BJ (cell line): Measurements from ENCODE around the gene ROMO1. TPM values are rescaled to one million over a fixed set of nuclear protein-coding genes. Genes with fewer than 3 reads are reported as not detected.
A peak's percentile ranks its signal among the peaks of the same experiment; 100 is the strongest.

Source experiments
- CTCF ChIA-PET: fragments of 350-600 bp; formaldehyde crosslinking; extraction: SDS; loops from one replicate; lab custom pipeline; 2021; ENCODE audit warnings: antibody characterized with exemption, inconsistent platforms; lab: Yijun Ruan, JAX
- POLR2A ChIA-PET: fragments of 300-600 bp; sonication (Branson Sonifier 250); formaldehyde crosslinking; extraction: SDS; loops from one replicate; lab custom pipeline; 2021; ENCODE audit warnings: antibody characterized with exemption; lab: Charles Lee
- DNase-seq: peaks from one replicate; pipeline ENCODE4 v3.0.0-alpha.2; 2011; ENCODE audit warnings: low read depth
- H3K27me3 ChIP-seq: 2 replicates; pipeline ENCODE4 v1.6.0; 2011; ENCODE audit warnings: low read length; ENCODE audit not compliant: control insufficient read depth, insufficient read depth
- H3K36me3 ChIP-seq: 2 replicates; pipeline ENCODE4 v1.5.1; 2011; ENCODE audit warnings: low read length; ENCODE audit not compliant: control insufficient read depth, insufficient read depth
- H3K4me3 ChIP-seq: 2 replicates; pipeline ENCODE4 v1.5.1; 2011; ENCODE audit warnings: low read depth, mild to moderate bottlenecking, control low read depth, low read length
- CTCF ChIP-seq: IDR thresholded peaks from 2 replicates; pipeline ENCODE4 v1.5.1; 2011; ENCODE audit warnings: low read depth, mild to moderate bottlenecking, control low read depth, inconsistent platforms, low read length, moderate library complexity; ENCODE audit not compliant: insufficient read depth
- polyA minus RNA-seq: library from RNA; depleted of rRNA, polyadenylated mRNA; stranded (reverse); fragments of >200 nt; gene quantifications from 2 replicates; pipeline ENCODE4 v1.2.3, GENCODE V29; 2011; rRNA and poly(A)+ RNA removed
- polyA plus RNA-seq: library from polyadenylated mRNA; depleted of rRNA; stranded (reverse); fragments of >200 nt; gene quantifications from 2 replicates; pipeline ENCODE4 v1.2.3, GENCODE V29; 2011; rRNA removed

The ROMO1 gene
- polyA plus RNA-seq, result 306 and 399 TPM in 2 replicates
- polyA minus RNA-seq, result 19.6 and 27.0 TPM in 2 replicates

DNA sequence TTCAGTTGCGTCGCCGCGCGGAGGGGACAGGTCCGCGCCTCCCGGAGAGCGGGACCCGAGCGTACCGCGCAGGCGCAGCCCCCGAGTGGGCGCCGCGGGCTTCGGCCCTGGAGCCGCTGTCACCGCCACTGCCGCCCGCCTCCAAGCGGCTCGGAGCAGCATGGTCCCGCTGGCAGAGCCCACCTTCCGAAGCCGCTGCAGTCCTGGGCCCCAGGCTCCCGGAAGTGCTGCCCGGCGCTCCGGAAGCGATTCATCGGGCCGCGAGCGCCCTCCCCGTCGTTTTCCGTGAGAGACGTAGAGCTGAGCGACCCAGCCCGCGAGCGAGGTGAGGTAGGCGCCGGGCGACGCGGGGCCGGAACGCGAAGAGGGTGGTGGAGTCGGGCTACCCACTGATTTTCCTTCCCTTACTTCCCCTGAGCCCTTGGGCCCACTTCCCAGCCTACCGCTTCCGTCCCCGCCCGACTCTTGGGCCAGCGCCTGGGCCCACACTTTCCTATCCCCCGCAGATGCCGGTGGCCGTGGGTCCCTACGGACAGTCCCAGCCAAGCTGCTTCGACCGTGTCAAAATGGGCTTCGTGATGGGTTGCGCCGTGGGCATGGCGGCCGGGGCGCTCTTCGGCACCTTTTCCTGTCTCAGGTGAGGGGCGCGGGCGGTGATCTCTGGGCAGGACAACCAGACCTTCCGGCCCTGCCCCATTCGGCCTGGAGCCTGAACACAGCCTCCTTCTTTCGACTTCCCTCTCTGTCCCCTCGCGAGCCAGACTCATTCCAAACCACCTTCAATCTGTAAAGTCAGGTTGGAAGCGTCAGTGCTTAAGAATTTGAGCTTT, at the start of gene ROMO1, which contains the start of gene NFS1:
ROMO1 (plus strand) TSS at position 279 of the 830 bp plus-strand sequence; CDS start at position 507, 228 bp downstream.
NFS1 (minus strand) TSS at position 226 of the 830 bp plus-strand sequence; CDS start at position 162, 64 bp downstream.
- Histone ChIP-seq H3K4me3 (peak within 1 kb of the TSS; percentile 70), H3K36me3 (peaks cover 7% of the 10 kb centered on the region; the same call in 1 of the 2 replicates), H3K27me3 (no peaks in the 10 kb centered on the region)
- peak; percentile 16 for DNase-seq
- TF ChIP-seq CTCF, result 0 out of 2 replicates have a peak, but pooled peaks have one; percentile 25
- ChIA-PET POLR2A (no interaction called here), CTCF (interaction anchor here (0.6 to 1.8 kb wide), 7 partner anchors 10 to 242 kb away, joined by 3 to 5 read pairs (median 3); no protein-coding TSS in a partner anchor)

DNA sequence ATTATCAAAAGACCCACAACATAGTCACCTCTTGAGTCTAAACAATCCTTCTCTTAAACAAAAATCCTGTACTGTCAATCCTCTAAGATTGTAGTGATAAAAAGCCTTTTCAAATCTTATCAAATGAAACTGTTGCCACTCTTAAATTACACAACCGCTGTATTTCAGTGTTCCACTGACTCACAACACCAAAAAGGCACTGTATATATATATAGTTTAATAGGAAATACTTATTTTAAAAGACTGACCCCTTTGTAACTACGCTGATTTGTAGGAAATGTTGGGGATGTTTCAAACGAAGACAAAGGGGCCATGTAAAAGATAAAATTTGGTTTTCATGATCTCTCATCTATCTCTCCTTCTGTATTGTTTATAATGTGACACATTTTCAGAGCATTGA, 48.6 kb upstream of the ROMO1 start:
- POLR2A ChIA-PET, result no interaction called here
- no peak for TF ChIP-seq CTCF
- Histone ChIP-seq H3K4me3 (no peak overlapping the region), H3K36me3 (peaks cover 7% of the 10 kb centered on the region), H3K27me3 (no peaks in the 10 kb centered on the region)
- no peak for DNase-seq
- CTCF ChIA-PET, result no interaction called here

DNA sequence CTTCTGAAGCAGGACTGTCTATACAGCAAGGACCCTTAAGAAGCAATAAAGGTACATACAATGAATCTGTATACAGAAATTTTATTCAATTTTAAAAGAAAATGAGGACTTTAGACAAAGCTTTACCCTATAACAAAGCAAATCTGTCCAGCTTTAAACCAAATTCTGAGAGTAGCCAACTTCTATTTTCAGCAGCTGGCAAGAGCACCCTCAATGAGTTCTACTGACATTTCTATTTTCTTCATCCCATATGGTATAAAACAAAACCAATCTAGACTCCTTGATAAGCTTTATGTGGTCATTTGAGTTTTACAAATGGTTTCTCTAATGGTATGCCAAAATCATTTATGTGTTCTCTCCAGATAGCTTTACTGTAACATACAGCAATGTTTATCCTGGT, 47.2 kb upstream of the ROMO1 start:
- TF ChIP-seq CTCF, result no peak
- ChIA-PET CTCF (interaction anchor here (1.0 kb wide), 1 partner anchor 29 kb away, joined by 3 read pairs; no protein-coding TSS in a partner anchor), POLR2A (no interaction called here)
- Histone ChIP-seq H3K36me3 (peaks cover 7% of the 10 kb centered on the region), H3K27me3 (no peaks in the 10 kb centered on the region), H3K4me3 (no peak overlapping the region)
- no peak for DNase-seq

GRCh38 chr20:35652641-35653429, 46.4 kb upstream of the ROMO1 start:
- POLR2A ChIA-PET, result no interaction called here
- CTCF ChIA-PET, result interaction anchor here (1.0 kb wide), 1 partner anchor 30 kb away, joined by 3 read pairs; no protein-coding TSS in a partner anchor
- DNase-seq, result no peak
- Histone ChIP-seq H3K4me3 (no peak overlapping the region), H3K27me3 (no peaks in the 10 kb centered on the region), H3K36me3 (peaks cover 5% of the 10 kb centered on the region)
- no peak for TF ChIP-seq CTCF

DNA sequence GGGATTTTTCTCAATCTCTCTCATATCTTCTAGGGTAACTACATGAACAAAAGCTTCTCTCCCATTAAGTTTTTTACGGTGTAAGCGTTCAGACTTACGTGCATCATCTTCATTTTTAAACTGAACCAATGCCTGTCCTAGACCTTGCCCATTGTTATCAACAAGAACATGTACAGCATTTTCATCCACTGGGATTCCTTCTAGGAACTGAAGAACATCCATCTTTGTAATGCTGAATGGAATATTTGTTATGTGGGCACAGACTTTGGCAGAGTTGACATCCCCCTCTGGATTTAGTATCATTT, 45.8 kb upstream of the ROMO1 start:
- ChIA-PET POLR2A (no interaction called here), CTCF (no interaction called here)
- Histone ChIP-seq H3K4me3 (no peak overlapping the region), H3K36me3 (peaks cover 5% of the 10 kb centered on the region), H3K27me3 (no peaks in the 10 kb centered on the region)
- TF ChIP-seq CTCF, result no peak
- DNase-seq, result no peak
